Activated T-helper 1 cell treated with Interleukin-2 at 50 U/mL for 16 hours (primary cell): ENCODE data around the gene TNIP3.

ENCODE experiments used
- DNase-seq: peaks from one replicate; pipeline ENCODE4 v3.0.0-alpha.2; 2020; ENCODE audit warnings: low read depth

The TNIP3 gene

GRCh38 chr4:121138039-121138825 is 25.9 kb downstream of the TNIP3 start:
- no peak for DNase-seq

DNA sequence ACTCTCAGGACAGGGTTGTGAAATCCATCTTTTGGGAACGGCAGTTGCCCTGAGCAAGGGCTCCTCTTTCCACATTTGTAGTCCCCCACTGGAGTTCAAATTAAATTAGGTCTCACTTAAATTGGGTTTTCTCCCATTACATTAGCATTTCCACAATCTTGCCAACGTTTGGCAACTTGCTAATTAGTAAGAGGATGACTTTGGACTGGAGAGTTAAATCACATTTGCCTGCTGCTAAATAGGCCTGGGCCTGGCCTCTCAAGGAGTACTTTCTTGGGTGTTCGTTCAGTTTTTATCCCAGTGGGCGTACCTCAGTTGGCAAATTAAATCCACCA is 33.8 kb downstream of the TNIP3 start:
- DNase-seq: no peak

- DNase-seq: no peak
These were observed 34.4 kb downstream of the TNIP3 start for GRCh38 chr4:121129606-121130325.

- no peak for DNase-seq
These were observed 37.0 kb downstream of the TNIP3 start for GRCh38 chr4:121127100-121127499.

GRCh38 chr4:121126449-121127006 is 37.6 kb downstream of the TNIP3 start:
- no peak for DNase-seq

- no peak for DNase-seq
These were observed 38.6 kb downstream of the TNIP3 start for GRCh38 chr4:121125498-121125885.

- DNase-seq: no peak
These were observed 41.5 kb downstream of the TNIP3 start for GRCh38 chr4:121122661-121123060.

DNA sequence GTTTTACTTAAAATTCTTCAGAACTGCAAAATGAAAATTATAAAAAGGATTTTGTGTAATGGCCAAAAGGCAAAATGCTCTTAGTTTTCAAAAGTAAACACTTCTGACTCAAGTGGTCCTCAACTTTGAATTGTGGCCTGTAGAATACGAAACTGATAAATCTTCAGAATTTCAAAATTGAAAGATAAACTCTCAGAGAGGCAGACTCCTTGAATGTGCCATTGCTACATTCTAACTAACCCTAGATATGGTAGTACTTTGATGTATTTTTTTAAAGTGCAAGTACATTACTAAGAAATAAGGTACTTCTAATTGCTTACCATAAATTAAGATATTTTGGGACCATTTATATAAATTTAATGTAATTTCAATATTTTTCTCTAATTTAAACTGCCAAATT is 44.4 kb downstream of the TNIP3 start:
- DNase-seq: no peak

GRCh38 chr4:121118344-121118743 is 45.8 kb downstream of the TNIP3 start:
- no peak for DNase-seq

- DNase-seq: no peak
These were observed 49.4 kb downstream of the TNIP3 start for GRCh38 chr4:121114756-121115155.

- no peak for DNase-seq
These were observed 51.6 kb downstream of the TNIP3 start for GRCh38 chr4:121112530-121112929.

DNA sequence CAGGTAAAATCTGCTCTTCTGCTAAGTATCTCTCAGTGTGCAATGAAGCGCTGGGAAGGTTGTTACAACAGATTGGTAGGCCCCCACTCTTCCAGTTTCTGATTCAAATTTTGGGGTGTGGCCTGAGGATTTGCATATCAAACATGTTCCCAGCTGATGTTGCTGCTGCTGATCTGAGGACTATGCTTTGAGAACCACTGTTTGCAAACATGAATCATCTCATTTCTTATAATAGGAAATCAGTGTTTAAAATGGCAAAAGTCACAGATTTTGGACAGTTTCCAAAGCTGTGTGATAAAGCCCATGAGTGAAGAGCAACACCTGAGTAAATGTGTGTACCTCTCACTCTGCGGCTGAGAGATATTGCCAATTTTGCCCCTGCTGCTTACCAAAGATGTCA is 55.6 kb downstream of the TNIP3 start:
- DNase-seq: no peak

DNA sequence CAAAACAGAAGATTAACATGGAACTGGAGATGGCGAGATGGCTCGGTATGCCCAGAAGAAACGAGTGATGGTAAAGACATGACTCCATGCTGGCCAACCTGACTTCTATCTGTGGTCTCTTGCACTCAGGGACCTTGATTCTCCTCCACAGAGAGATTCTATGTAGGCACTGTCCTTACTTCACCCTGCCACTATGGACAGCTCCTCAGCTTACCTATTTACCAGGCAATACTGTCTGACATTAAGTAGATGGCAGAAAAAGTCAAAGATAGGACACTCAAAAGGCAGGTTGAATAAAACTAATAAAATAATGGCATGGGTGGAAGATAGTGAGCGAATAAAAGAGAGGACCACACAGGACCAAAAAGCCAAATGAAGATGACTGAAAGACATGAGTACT is 56.6 kb downstream of the TNIP3 start:
- no peak for DNase-seq

- no peak for DNase-seq
These were observed 63.9 kb downstream of the TNIP3 start for GRCh38 chr4:121100093-121100775.

- no peak for DNase-seq
These were observed 65.9 kb downstream of the TNIP3 start for GRCh38 chr4:121098266-121098665.

- no peak for DNase-seq
These were observed 67.5 kb downstream of the TNIP3 start for GRCh38 chr4:121096629-121097028.

DNA sequence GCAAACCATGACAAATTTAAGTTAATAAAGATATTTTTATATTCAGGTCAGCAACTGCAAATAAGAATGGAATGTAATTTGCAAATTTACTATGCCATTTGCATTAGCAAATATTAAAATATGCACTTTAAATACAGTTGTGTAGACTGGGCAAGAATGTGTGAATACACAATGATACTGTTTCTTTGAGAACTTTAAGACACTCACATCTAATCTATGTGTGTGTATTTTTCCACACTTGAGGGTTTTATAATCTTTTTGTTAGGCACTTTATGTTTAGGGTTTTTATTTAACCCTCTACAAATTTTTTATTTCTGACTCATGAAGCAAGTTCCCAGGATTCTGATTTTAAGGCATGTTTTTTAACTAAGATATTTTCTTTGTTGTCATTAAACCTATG is 67.9 kb downstream of the TNIP3 start:
- DNase-seq: no peak

DNA sequence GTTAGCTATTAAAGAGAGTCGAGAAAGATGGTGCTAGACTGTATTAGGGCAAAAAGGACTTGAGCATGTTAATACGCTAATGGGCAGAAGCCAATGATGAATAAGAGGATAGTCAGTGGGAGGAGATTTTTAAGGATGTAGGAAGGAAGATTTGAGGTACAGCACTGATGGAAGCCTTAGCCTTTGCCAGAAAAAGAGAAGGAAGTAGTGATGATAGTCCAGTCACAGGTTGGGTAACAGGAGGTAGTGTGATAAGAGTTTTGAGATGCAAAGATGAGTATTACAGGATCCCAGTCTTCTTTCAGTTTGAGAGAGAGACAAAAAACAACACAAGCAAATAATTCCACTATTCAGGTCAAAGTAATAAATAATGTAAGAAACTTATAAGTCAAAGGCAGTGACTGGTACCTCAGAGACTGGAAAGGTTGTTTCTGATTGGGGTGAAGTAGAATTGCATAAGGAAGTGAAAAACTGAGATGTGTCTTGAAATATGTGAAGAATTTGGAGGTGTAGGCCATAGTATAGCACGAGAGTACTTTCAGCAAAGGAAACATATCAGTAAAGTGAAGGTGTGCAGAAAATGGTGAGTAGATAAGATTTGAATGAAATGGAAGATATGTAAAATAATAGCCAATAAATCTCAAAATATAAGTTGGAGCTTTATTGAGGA is 69.7 kb downstream of the TNIP3 start:
- DNase-seq: no peak

- DNase-seq: no peak
These were observed 70.9 kb downstream of the TNIP3 start for GRCh38 chr4:121093261-121093660.

- no peak for DNase-seq
These were observed 72.2 kb downstream of the TNIP3 start for GRCh38 chr4:121091941-121092340.

DNA sequence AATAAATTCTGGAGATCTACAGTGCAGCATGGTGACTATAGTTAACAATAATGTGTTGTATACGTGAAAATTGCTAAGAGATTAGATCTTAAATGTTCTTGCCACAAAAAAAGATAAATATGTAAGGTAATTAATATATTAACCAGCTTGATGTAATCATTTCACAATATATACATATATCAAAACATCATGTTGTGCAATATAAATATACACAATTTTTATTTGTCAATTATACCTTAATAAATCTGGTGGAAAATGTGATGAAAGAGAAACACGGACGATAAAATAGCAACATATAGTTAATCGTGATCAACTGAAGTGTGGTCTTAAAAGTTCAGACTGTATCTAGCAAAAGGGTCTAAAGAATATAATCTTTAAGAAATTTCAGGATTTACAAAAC is 75.3 kb downstream of the TNIP3 start:
- no peak for DNase-seq
